K562 (cell line): ENCODE measurements around the gene ARSK. TPM values are rescaled to one million over a fixed set of nuclear protein-coding genes. Genes with fewer than 3 reads are reported as not detected.

ENCODE experiments used
- ATAC-seq: fragments of 200-7000 bp; cut with Tn5 transposase; 3 replicates; pipeline ENCODE4 v1.9.1; 2020; ENCODE audit warnings: moderate library complexity
- BruUV-seq: library from RNA; stranded (reverse); fragments of 400-500 nt; replicated peaks from 2 replicates; lab custom pipeline; 2021; lab: Mats Ljungman, UMichigan
- CTCF ChIA-PET: fragments of 300-600 bp; formaldehyde crosslinking; extraction: SDS; loops from one replicate; lab custom pipeline; 2021; ENCODE audit warnings: low intra/inter-chr PET ratio; lab: Yijun Ruan, JAX
- POLR2A ChIA-PET: fragments of 300-600, 350-650 bp; sonication (Branson Sonifier 250); formaldehyde crosslinking; extraction: SDS; loops from one replicate; lab custom pipeline; 2021; ENCODE audit warnings: antibody characterized with exemption, inconsistent platforms; lab: Yijun Ruan, JAX
- DNase-seq, 4 experiments: peaks; one replicate each; pipeline versions ENCODE4 v3.0.0 to v3.0.0-alpha.2; 2011 to 2018; ENCODE audit warnings: low spot score in 3 of 4, mixed read lengths in 3 of 4; ENCODE audit errors: extremely low read depth in 1 of 4
- FAIRE-seq: peaks from 2 replicates; lab custom pipeline; 2011; peaks lifted over from hg19 to GRCh38; lab: Jason Lieb, UNC
- H2AFZ ChIP-seq: 2 replicates; pipeline ENCODE4 v1.6.0; 2011; ENCODE audit warnings: low read depth, low read length, control low read depth, inconsistent platforms
- H3K27ac ChIP-seq: fragments of 200-600 bp; 3 replicates; pipeline ENCODE4 v1.8.0; 2011; ENCODE audit warnings: low read depth, mild to moderate bottlenecking, control low read depth, inconsistent platforms, low read length, moderate library complexity, mixed read lengths; ENCODE audit errors: extremely low read depth
- H3K27me3 ChIP-seq, 2 experiments: fragments of 300-600 bp in 1 of 2; 2 replicates in 1 of 2; 3 replicates in 1 of 2; pipeline versions ENCODE4 v1.6.0 to v1.8.0; 2011; ENCODE audit warnings: inconsistent platforms in 2 of 2, low read length in 2 of 2, mild to moderate bottlenecking in 1 of 2, mixed read lengths in 1 of 2, moderate library complexity in 1 of 2; ENCODE audit not compliant: control insufficient read depth in 2 of 2, insufficient read depth in 2 of 2
- H3K36me3 ChIP-seq: fragments of 300-600 bp; 3 replicates; pipeline ENCODE4 v1.8.0; 2011; ENCODE audit warnings: mild to moderate bottlenecking, low read length, inconsistent platforms; ENCODE audit not compliant: control insufficient read depth, insufficient read depth
- H3K4me1 ChIP-seq, 2 experiments: fragments of 200-600 bp in 1 of 2; replicated peaks in 1 of 2; 2 replicates in 1 of 2; 3 replicates in 1 of 2; pipeline versions ENCODE4 v1.5.1 to v1.8.0; 2011; ENCODE audit warnings: inconsistent platforms in 2 of 2, low read length in 2 of 2, mild to moderate bottlenecking in 1 of 2, mixed read lengths in 1 of 2, moderate library complexity in 1 of 2; ENCODE audit not compliant: control insufficient read depth in 2 of 2, insufficient read depth in 2 of 2
- H3K4me2 ChIP-seq: 2 replicates; pipeline ENCODE4 v1.6.1; 2011; ENCODE audit warnings: low read length, control low read depth, inconsistent platforms, mixed read lengths; ENCODE audit not compliant: insufficient read depth
- H3K4me3 ChIP-seq: fragments of 200-600 bp; sonication (generic), shearing (Covaris generic); 2 replicates; pipeline ENCODE4 v1.5.1; 2016; ENCODE audit warnings: control low read depth, inconsistent platforms
- H3K79me2 ChIP-seq: fragments of 200-600 bp; 3 replicates; pipeline ENCODE4 v1.8.0; 2011; ENCODE audit warnings: low read length, inconsistent platforms; ENCODE audit not compliant: control insufficient read depth, insufficient read depth
- H3K9ac ChIP-seq, 2 experiments: 2 replicates each; pipeline versions ENCODE4 v1.6.0 to v1.6.1; 2011; ENCODE audit warnings: low read depth in 2 of 2, low read length in 2 of 2, control low read depth in 1 of 2, inconsistent platforms in 1 of 2, mild to moderate bottlenecking in 1 of 2, mixed read lengths in 1 of 2; ENCODE audit not compliant: insufficient read depth in 1 of 2
- H3K9me1 ChIP-seq: one replicate; pipeline ENCODE4 v1.6.0; 2011; ENCODE audit warnings: inconsistent platforms, mild to moderate bottlenecking, low read length, moderate library complexity; ENCODE audit not compliant: control insufficient read depth, insufficient read depth
- H3K9me3 ChIP-seq: replicated peaks from 2 replicates; pipeline ENCODE4 v1.5.1; 2011; ENCODE audit warnings: low read depth, low read length, inconsistent platforms; ENCODE audit not compliant: control insufficient read depth, insufficient read depth
- H4K20me1 ChIP-seq: replicated peaks from 2 replicates; pipeline ENCODE4 v1.6.1; 2011; ENCODE audit warnings: low read length, inconsistent platforms, mixed read lengths; ENCODE audit not compliant: control insufficient read depth, insufficient read depth
- CBX3 ChIP-seq, 2 experiments: IDR thresholded peaks; 1 replicate in 1 of 2; 2 replicates in 1 of 2; pipeline ENCODE4 v1.6.1; 2012; ENCODE audit warnings: inconsistent platforms in 2 of 2, low read length in 2 of 2, borderline replicate concordance in 1 of 2, control low read depth in 1 of 2
- CREB3L1 ChIP-seq: fragments of 450-650 bp; IDR thresholded peaks from 2 replicates; pipeline ENCODE4 v1.6.1; 2014; ENCODE audit warnings: low read depth, mild to moderate bottlenecking, moderate library complexity, borderline replicate concordance
- EHMT2 ChIP-seq: fragments of 450-650 bp; IDR thresholded peaks from 2 replicates; pipeline ENCODE4 v1.6.1; 2018; ENCODE audit warnings: antibody characterized with exemption
- FOXA3 ChIP-seq, 2 experiments: fragments of 450-650 bp in 1 of 2; sonication (generic) in 1 of 2; formaldehyde crosslinking; IDR thresholded peaks in 1 of 2; conservative IDR thresholded peaks in 1 of 2; 2 replicates each; pipeline versions ENCODE4 v1.4.0 to v1.8.0; 2020 to 2022; ENCODE audit warnings: mild to moderate bottlenecking in 2 of 2, missing genetic modification reagents in 1 of 2
- KDM4B ChIP-seq, 2 experiments: fragments of 450-650 bp in 1 of 2; sonication (generic) in 1 of 2; IDR thresholded peaks; 2 replicates each; pipeline ENCODE4 v1.6.1; 2016 to 2017; ENCODE audit warnings: borderline replicate concordance in 2 of 2, antibody characterized with exemption in 1 of 2, low read depth in 1 of 2, mild to moderate bottlenecking in 1 of 2
- LEF1 ChIP-seq: fragments of 450-650 bp; IDR thresholded peaks from 2 replicates; pipeline ENCODE4 v1.6.1; 2016; ENCODE audit warnings: mild to moderate bottlenecking
- PHTF2 ChIP-seq: fragments of 250-450 bp; sonication (Bioruptor Pico); IDR thresholded peaks from 2 replicates; pipeline ENCODE4 v1.5.0; 2021; ENCODE audit warnings: mild to moderate bottlenecking
- RERE ChIP-seq: sonication (generic); formaldehyde crosslinking; IDR thresholded peaks from 2 replicates; pipeline ENCODE4 v1.8.0; 2023; ENCODE audit warnings: missing genetic modification reagents, mild to moderate bottlenecking, borderline replicate concordance
- SREBF2 ChIP-seq: sonication (generic); formaldehyde crosslinking; IDR thresholded peaks from 2 replicates; pipeline ENCODE4 v1.4.0; 2020; ENCODE audit warnings: mild to moderate bottlenecking, missing genetic modification reagents
- THRAP3 ChIP-seq: fragments of 450-650 bp; IDR thresholded peaks from 2 replicates; pipeline ENCODE4 v1.6.1; 2016; ENCODE audit warnings: mild to moderate bottlenecking, inconsistent platforms, borderline replicate concordance
- ZFPM2 ChIP-seq: fragments of 250-450 bp; sonication (Bioruptor Pico); IDR thresholded peaks from 2 replicates; pipeline ENCODE4 v1.5.1; 2022; ENCODE audit warnings: mild to moderate bottlenecking
- ZNF232 ChIP-seq: sonication (generic); formaldehyde crosslinking; IDR thresholded peaks from 2 replicates; pipeline ENCODE4 v1.8.0; 2022; ENCODE audit warnings: mild to moderate bottlenecking, missing genetic modification reagents
- ZNF507 ChIP-seq: conservative IDR thresholded peaks from 2 replicates; pipeline ENCODE4 v1.6.1; 2017; ENCODE audit warnings: missing genetic modification characterization, missing compliant biosample characterization
- ZNF644 ChIP-seq: fragments of 200-800 bp; sonication (Bioruptor generic); IDR thresholded peaks from 2 replicates; pipeline ENCODE4 v1.6.1; 2016; ENCODE audit warnings: low read depth, missing genetic modification characterization, missing compliant biosample characterization
- WGBS: fragments of 100-300 bp; shearing (Covaris generic); methylation state at CpG from one replicate; pipeline ENCODE4 v1.1.6; 2016; ENCODE audit warnings: low coverage, mixed read lengths; ENCODE audit not compliant: insufficient coverage; ENCODE audit errors: missing lambda C conversion rate; 5-methylcytosine and 5-hydroxymethylcytosine counted together
- in situ Hi-C: fragments of 300-500 bp; cut with MboI; formaldehyde crosslinking; loops from 4 replicates; pipeline ENCODE4 v1.15.0; 2018; ENCODE audit warnings: inconsistent platforms, mixed read lengths
- intact Hi-C: fragments of 100-400 bp; cut with micrococcal nuclease; formaldehyde crosslinking; loops from 2 replicates; pipeline ENCODE4 v1.14.2; 2022
- polyA plus RNA-seq, 8 experiments: library from polyadenylated mRNA; depleted of rRNA in 4 of 8; stranded (reverse) in 5 of 8; unstranded in 3 of 8; fragments of >200 nt; fragmentation: Nextera tagmentation in 2 of 8; fragmentation: Illumina TruSeq in 1 of 8; extraction: Ambion mirVana in 2 of 8; extraction: Trizol in 1 of 8; gene quantifications; 2 replicates each; pipeline versions ENCODE4 v1.2.1 to v1.2.3, GENCODE V29; 2011 to 2014; ENCODE audit warnings: inconsistent platforms in 1 of 8, missing spikeins in 1 of 8
- total RNA-seq, 7 experiments: library from RNA; depleted of rRNA in 6 of 7; stranded (reverse); fragments of >200 nt in 6 of 7; fragmentation: Illumina TruSeq in 2 of 7; extraction: Trizol in 2 of 7; gene quantifications; 2 replicates each; pipeline versions ENCODE4 v1.2.1 to v1.2.3, GENCODE V29; 2011 to 2021; ENCODE audit warnings: low replicate concordance in 1 of 7

The ARSK gene
- total and polyA plus RNA-seq, 9 of the 15 experiments (the other 6 are each of a cell fraction or from before 2014, with no cell fraction given), result 2.7 to 9.4 (median 7.1) TPM

- TF ChIP-seq ZFPM2 (CRISPR knock-in tag), result no peak
- TF ChIP-seq CBX3 (IDR thresholded peaks at IDR 0.05; ENCODE audit: borderline replicate concordance in 1 of 2, low read length in 2 of 2), result no peak
- TF ChIP-seq ZNF232, result no peak
Observed at GRCh38 chr5:95627971-95628810, 73.3 kb downstream of the ARSK start (continued).

GRCh38 chr5:95628933-95629332 lies 74.0 kb downstream of the ARSK start:
- Histone ChIP-seq H3K9me1 (no peaks in the 10 kb centered on the region), H3K79me2 (no peaks in the 10 kb centered on the region), H3K27me3 (no peaks in the 10 kb centered on the region), H3K9ac (no peak overlapping the region), H3K4me1 (peaks cover 0 to 13% of the 10 kb centered on the region in 2 experiments; a peak in 4 of 5 replicates), H3K9me3 (no peaks in the 10 kb centered on the region), H3K27ac (no peak overlapping the region), H2AFZ (no peak overlapping the region), H3K4me3 (no peak overlapping the region), H3K4me2 (no peak overlapping the region), H4K20me1 (no peaks in the 10 kb centered on the region), H3K36me3 (no peaks in the 10 kb centered on the region)
- ATAC-seq (no peak), FAIRE-seq (no peak), DNase-seq (no peak)
- 55% methylated on average over 1 of the region's 1 CpG for WGBS
- no TSS peak for BruUV-seq
- ChIA-PET POLR2A (no interaction called here), CTCF (no interaction called here)
- intact Hi-C loops, result no loop called here
- in situ Hi-C loops, result loop anchor here (25.0 kb wide), 1 partner anchor 708 kb away; no protein-coding TSS in a partner anchor
- TF ChIP-seq LEF1 (no peak), ZNF644 (tag) (no peak), CREB3L1 (no peak), FOXA3 (CRISPR knock-in tag; conservative IDR thresholded peaks at IDR 0.05 in 1 of 2, IDR thresholded peaks at IDR 0.05 in 1 of 2) (no peak), SREBF2 (CRISPR knock-in tag) (no peak), PHTF2 (CRISPR knock-in tag) (no peak), THRAP3 (no peak), EHMT2 (no peak), ZNF507 (tag) (no peak), KDM4B (IDR thresholded peaks at IDR 0.05; ENCODE audit: borderline replicate concordance in 2 of 2, low read depth in 1 of 2) (no peak), RERE (CRISPR knock-in tag) (no peak)
